Activated naive CD4-positive, alpha-beta T cell treated with anti-CD3 and anti-CD28 coated beads for 36 hours (primary cell): ENCODE data around the gene KRTAP10-3. TPM values are rescaled to one million over a fixed set of nuclear protein-coding genes. Genes with fewer than 3 reads are reported as not detected.
"Not testable (repeated sequence)": the region's sequence is repeated elsewhere in the genome, so short reads cannot be mapped to it uniquely, and the experiment has no call there.

Source experiments
- CTCF ChIA-PET: fragments of 350-600 bp; sonication (Branson Sonifier 250); formaldehyde crosslinking; loops from one replicate; lab custom pipeline; 2021; ENCODE audit warnings: antibody characterized with exemption; lab: Charles Lee
- DNase-seq: peaks from one replicate; pipeline ENCODE4 v3.0.0-alpha.2; 2020
- H3K27ac Mint-ChIP-seq: one replicate; pipeline ENCODE4 v1.8.0; 2021; ENCODE audit warnings: mild to moderate bottlenecking, mixed read lengths
- H3K27me3 Mint-ChIP-seq: one replicate; pipeline ENCODE4 v1.8.0; 2021; ENCODE audit warnings: low read depth, mixed read lengths
- H3K36me3 Mint-ChIP-seq: one replicate; pipeline ENCODE4 v1.8.0; 2021; ENCODE audit warnings: low read depth, mixed read lengths
- H3K4me1 Mint-ChIP-seq: one replicate; pipeline ENCODE4 v1.8.0; 2021; ENCODE audit warnings: low read depth, mixed read lengths
- H3K4me3 Mint-ChIP-seq: one replicate; pipeline ENCODE4 v1.8.0; 2021; ENCODE audit warnings: mild to moderate bottlenecking, moderate library complexity, mixed read lengths
- H3K9me3 Mint-ChIP-seq: one replicate; pipeline ENCODE4 v1.8.0; 2021; ENCODE audit warnings: mixed read lengths
- intact Hi-C: fragments of 100-400 bp; cut with micrococcal nuclease; formaldehyde crosslinking; loops from one replicate; pipeline ENCODE4 v1.15.1; 2023
- total RNA-seq, 2 experiments: library from RNA; stranded (reverse); gene quantifications; one replicate each; pipeline ENCODE4 v1.2.3, GENCODE V29; 2021

KRTAP10-3 gene
- total RNA-seq, 2 experiments from 2014 or later = not detected

DNA sequence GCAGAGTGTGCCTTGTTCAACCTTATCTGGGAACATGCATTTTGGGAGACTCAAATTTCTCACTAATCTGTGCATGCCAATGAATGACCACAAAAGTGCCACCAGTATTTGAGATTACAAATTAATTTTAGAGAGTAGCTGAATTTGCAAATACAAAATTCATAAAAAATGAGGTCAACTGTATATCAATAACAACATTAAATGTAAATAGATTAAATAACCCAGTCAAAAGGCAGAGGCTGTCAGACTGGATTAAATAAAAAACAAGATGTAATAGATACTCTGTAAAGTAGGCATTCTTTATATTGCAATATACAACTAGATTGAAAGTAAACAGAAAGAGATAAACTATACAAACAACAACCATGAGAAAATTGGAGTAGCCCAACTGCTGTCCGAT lies 5.5 kb upstream of the KRTAP10-3 start:
- Mint-ChIP-seq H3K4me3 (no peak overlapping the region), H3K36me3 (no peaks in the 10 kb centered on the region), H3K27me3 (no peaks in the 10 kb centered on the region), H3K9me3 (peaks cover 10% of the 10 kb centered on the region), H3K27ac (no peak overlapping the region), H3K4me1 (peaks cover 9% of the 10 kb centered on the region)
- DNase-seq = no peak
- CTCF ChIA-PET = no interaction called here
- intact Hi-C loops = no loop called here

DNA sequence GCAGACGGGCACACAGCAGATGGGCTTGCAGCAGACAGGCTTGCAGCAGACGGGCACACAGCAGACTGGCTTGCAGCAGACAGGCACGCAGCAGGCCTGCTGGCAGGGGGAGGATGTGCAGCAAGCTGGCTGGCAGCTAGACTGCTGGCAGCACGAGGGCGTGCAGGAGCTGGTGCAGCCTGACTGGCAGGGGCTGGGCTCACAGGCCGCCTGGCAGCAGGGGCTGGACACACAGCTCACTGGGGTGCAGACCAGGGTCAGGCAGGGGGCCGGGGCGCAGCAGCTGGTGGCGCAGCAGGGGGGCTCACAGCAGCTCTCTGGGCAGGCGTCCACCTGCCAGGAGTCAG lies 293 bp downstream of the KRTAP10-3 start:
- peaks cover 17% of the 10 kb centered on the region for H3K9me3 Mint-ChIP-seq
- H3K36me3 Mint-ChIP-seq, H3K4me3 Mint-ChIP-seq, intact Hi-C loops, H3K4me1 Mint-ChIP-seq, H3K27me3 Mint-ChIP-seq, DNase-seq, CTCF ChIA-PET, H3K27ac Mint-ChIP-seq: not testable (repeated sequence)

DNA sequence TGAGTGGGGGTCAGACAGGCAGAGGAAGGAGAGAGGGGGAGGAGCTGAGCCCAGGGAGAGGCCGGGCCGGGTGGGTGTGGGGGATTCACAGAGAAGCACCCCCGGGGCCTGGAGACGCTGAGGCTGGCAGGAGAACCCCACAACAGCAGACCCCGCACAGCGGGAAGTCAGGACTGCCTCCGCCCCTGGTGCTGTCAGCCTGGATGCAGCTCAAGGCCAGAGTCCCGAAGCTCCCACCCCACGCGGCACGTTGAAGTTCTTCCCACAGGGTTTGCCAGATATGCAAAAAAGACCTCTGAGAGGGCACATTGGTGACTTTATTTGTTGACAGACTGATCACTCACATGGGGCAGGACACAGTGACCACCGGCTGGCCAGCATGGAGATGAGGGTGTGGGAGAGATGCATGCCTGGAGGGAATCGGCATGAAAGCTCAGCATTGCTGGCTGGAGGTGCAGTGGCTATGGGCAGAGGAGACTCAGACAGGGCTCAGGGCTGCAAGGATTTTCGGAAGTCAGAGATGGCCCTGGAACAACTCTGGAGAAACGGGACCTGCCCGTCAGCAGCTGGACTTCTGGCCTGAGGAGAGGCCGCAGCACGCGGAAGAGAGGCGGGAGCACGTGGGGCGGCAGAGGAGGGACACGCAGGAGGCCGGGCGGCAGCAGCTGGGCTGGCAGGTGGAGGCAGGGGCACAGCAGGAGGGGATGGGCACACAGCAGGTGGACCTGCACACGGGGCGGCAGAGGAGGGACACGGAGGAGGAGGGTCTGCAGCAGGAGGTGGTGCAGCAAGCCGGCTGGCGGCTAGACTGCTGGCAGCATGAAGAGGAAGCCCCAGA lies 885 bp downstream of the KRTAP10-3 start:
- H3K9me3 Mint-ChIP-seq = peaks cover 18% of the 10 kb centered on the region
- no peaks in the 10 kb centered on the region for H3K27me3 Mint-ChIP-seq
- no peaks in the 10 kb centered on the region for H3K4me1 Mint-ChIP-seq
- CTCF ChIA-PET = no interaction called here
- DNase-seq = no peak
- intact Hi-C loops = no loop called here
- H3K27ac Mint-ChIP-seq = no peak overlapping the region
- no peaks in the 10 kb centered on the region for H3K36me3 Mint-ChIP-seq
- no peak overlapping the region for H3K4me3 Mint-ChIP-seq

DNA sequence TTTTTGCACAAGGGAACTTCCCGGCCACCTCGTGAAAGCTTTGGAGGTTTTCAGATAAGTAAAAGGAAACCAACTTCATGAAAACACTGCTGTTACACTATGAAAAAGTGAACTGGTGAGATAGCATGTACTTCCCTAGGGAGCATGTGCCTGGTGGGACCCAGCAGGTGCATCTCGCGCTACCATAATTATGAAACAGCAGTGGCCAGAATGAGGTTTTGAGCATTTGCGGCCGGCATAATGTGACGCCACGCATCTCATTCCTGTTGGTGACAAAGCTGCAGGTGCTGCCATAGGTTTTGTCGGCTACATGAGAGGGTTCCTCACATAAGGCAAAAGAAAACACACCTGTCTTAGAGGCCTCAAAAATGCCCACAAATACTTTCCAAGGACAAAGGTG lies 1.7 kb downstream of the KRTAP10-3 start:
- CTCF ChIA-PET = no interaction called here
- H3K9me3 Mint-ChIP-seq = peaks cover 13% of the 10 kb centered on the region
- no peaks in the 10 kb centered on the region for H3K4me1 Mint-ChIP-seq
- no peaks in the 10 kb centered on the region for H3K36me3 Mint-ChIP-seq
- H3K27me3 Mint-ChIP-seq = no peaks in the 10 kb centered on the region
- no peak overlapping the region for H3K27ac Mint-ChIP-seq
- no peak overlapping the region for H3K4me3 Mint-ChIP-seq
- no peak for DNase-seq
- intact Hi-C loops = no loop called here

DNA sequence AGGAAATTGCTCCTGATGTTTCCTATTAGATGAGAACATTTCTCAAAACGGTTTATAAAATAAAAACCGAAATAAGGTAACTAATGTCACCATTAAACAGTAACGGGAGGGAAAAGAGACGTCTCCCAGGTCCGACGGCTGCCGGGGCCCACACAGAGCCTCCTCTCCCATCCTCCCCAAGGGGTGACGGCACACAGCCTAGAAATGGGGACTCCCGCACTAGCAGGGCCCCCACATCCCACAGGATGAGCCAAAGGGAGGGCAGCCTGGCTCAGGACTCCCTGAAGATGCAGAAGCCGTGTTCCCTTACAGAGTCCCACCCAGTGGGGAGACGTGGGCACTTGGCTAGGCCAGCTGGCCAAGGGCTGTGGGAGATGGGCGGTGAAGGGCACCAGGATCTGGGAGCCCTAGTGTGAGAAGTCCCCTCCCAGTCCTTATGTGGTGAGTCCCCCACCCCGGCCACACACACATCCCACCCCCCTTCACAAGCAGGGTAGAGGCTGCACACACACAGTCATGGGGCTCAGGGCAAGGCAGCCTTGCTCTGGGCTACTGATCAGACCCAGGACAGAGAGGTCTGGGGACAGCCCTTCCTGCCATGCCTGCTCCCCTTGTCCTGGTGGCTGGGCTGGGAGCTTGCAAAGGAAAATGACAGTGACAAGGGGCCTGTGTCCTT lies 3.3 kb downstream of the KRTAP10-3 start:
- H3K27me3 Mint-ChIP-seq = no peaks in the 10 kb centered on the region
- H3K9me3 Mint-ChIP-seq = peaks cover 8% of the 10 kb centered on the region
- DNase-seq = no peak
- CTCF ChIA-PET = no interaction called here
- no peak overlapping the region for H3K4me3 Mint-ChIP-seq
- intact Hi-C loops = no loop called here
- H3K27ac Mint-ChIP-seq = no peak overlapping the region
- no peaks in the 10 kb centered on the region for H3K4me1 Mint-ChIP-seq
- H3K36me3 Mint-ChIP-seq = no peaks in the 10 kb centered on the region

DNA sequence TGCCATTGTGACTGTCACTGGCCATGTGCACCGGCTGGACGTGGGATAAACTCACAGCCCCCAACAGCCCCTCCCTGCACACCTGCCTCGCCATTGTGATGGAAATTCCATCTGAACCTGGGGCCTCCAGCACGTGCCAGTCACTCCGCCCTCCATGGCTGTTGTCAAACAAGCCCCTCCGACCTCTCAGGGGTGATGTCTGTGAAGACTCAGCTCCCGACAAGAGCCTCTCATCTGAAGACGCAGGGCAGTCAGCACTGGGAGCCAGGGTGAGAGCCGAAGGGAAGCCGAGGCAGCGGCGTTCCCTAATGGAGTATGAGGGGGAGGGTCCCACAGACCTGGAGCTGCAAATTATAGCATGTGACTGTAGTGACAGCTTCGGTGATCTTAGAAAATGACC lies 5.9 kb downstream of the KRTAP10-3 start:
- peaks cover 13% of the 10 kb centered on the region for H3K4me1 Mint-ChIP-seq
- CTCF ChIA-PET = no interaction called here
- DNase-seq = no peak
- intact Hi-C loops = no loop called here
- H3K27ac Mint-ChIP-seq = no peak overlapping the region
- H3K27me3 Mint-ChIP-seq = no peaks in the 10 kb centered on the region
- peaks cover 8% of the 10 kb centered on the region for H3K9me3 Mint-ChIP-seq
- peaks cover 3% of the 10 kb centered on the region for H3K36me3 Mint-ChIP-seq
- H3K4me3 Mint-ChIP-seq = no peak overlapping the region

DNA sequence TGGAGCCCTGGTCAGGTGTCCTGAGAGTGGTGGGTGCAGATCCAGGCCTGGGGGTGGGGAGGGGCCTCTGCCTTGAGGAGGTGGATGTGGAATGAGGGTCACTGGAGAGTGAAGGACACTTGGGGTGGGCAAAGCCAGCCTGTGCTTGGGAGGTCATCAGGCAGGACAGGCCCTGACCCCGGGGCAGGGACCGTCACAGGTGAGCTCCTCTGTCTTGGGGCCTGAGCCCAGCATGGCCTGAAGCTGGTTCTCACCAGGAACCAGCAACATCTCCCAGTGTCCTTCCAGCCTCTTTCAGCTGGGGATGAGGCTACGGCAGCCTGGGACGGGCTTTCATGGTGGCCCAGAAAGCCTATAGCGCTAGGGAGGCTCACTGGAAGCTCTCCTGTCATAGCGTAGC lies 6.5 kb downstream of the KRTAP10-3 start:
- Mint-ChIP-seq H3K4me3 (no peak overlapping the region), H3K4me1 (peaks cover 19% of the 10 kb centered on the region), H3K27ac (no peak overlapping the region), H3K9me3 (peaks cover 13% of the 10 kb centered on the region), H3K27me3 (no peaks in the 10 kb centered on the region), H3K36me3 (peaks cover 8% of the 10 kb centered on the region)
- DNase-seq = no peak
- CTCF ChIA-PET = no interaction called here
- intact Hi-C loops = no loop called here

DNA sequence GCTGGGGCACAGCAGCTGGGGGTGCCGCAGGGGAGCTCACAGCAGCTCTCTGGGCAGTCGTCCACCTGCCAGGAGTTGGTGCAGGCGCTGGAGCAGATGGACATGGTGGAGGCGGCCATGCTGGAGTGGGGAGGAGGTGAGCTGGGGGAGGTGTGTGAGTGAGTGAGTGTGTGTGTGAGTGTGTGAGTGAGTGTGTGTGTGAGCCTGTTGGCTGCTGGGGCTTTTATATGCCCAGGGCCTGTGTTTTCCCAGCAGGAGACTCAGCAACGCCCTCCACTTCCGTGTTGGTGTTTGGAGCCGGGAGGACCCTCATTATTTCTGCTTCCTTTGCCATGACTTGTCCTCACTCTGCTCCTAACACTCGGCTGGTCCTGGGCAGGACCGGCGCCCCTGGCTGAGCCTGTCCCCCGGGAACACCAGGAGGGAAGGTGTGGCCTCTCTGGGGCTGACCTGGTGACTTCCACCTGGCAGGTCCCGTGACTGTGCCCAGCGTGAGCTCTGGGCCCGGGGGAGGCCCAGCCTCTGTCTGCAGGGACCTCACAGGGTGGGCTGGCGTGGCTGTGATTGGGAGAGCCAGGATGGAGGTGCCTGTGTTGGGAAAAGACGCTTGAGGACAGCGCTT lies 7.1 kb downstream of the KRTAP10-3 start, which contains the start of gene KRTAP10-2:
Gene KRTAP10-2, minus strand, starts transcription at position 166 of the 622 bp plus-strand sequence. Its CDS starts 47 bp downstream, at position 119.
- H3K27me3 Mint-ChIP-seq = no peaks in the 10 kb centered on the region
- H3K4me3 Mint-ChIP-seq = no peak within 1 kb of the TSS
- H3K36me3 Mint-ChIP-seq = peaks cover 14% of the 10 kb centered on the region
- intact Hi-C loops = loop anchor here (2.0 kb wide), 1 partner anchor 77 kb away; no protein-coding TSS in a partner anchor
- H3K9me3 Mint-ChIP-seq = peaks cover 20% of the 10 kb centered on the region
- CTCF ChIA-PET = no interaction called here
- peaks cover 25% of the 10 kb centered on the region for H3K4me1 Mint-ChIP-seq
- no peak for DNase-seq
- H3K27ac Mint-ChIP-seq = no peak within 1 kb of the TSS

DNA sequence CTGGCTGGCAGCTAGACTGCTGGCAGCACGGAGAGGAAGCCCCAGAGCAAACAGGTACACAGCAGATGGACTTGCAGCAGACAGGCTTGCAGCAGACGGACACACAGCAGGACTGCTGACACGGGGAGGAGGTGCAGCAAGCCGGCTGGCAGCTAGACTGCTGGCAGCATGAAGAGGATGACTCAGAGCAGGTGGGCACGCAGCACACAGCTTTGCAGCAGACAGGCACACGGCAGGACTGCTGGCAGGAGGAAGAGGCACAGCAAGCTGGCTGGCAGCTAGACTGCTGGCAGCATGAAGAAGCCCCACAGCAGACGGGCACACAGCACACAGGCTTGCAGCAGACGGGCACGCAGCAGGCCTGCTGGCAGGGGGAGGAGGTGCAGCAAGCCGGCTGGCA lies 7.8 kb downstream of the KRTAP10-3 start:
- H3K27ac Mint-ChIP-seq = no peak overlapping the region
- intact Hi-C loops = loop anchor here (2.0 kb wide), 1 partner anchor 78 kb away; no protein-coding TSS in a partner anchor
- H3K4me1 Mint-ChIP-seq = peaks cover 25% of the 10 kb centered on the region
- no peak for DNase-seq
- H3K4me3 Mint-ChIP-seq = no peak overlapping the region
- no peaks in the 10 kb centered on the region for H3K27me3 Mint-ChIP-seq
- H3K36me3 Mint-ChIP-seq = peaks cover 15% of the 10 kb centered on the region
- peaks cover 20% of the 10 kb centered on the region for H3K9me3 Mint-ChIP-seq
- CTCF ChIA-PET = no interaction called here

DNA sequence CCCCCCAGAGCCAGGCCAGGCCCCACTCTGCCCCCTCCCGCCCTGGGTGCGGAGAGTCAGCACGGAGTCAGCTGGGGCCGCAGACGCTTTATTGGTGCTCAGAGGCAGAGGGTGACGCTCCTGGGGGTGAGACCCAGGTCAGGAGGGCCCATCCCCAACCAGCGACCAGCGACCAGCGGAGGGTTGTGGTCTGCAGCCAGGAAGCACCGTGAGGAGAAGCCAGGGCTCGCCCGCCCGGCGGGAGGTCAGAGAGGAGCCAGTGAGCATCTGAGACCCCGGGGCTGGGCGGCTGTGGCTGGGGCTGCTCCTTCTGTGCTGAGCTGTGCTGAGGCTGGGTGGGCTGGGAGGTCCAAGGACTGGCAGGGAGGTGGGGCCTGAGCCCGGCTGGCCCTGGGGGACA lies 8.3 kb downstream of the KRTAP10-3 start:
- not testable (repeated sequence) for H3K27me3 Mint-ChIP-seq, H3K4me3 Mint-ChIP-seq, DNase-seq, H3K27ac Mint-ChIP-seq
- peaks cover 21% of the 10 kb centered on the region for H3K9me3 Mint-ChIP-seq
- peaks cover 15% of the 10 kb centered on the region for H3K36me3 Mint-ChIP-seq
- peaks cover 25% of the 10 kb centered on the region for H3K4me1 Mint-ChIP-seq
- intact Hi-C loops = loop anchor here (2.0 kb wide), 1 partner anchor 79 kb away; no protein-coding TSS in a partner anchor
- CTCF ChIA-PET = interaction anchor here (0.6 kb wide), 1 partner anchor 213 kb away, joined by 3 read pairs; no protein-coding TSS in a partner anchor

DNA sequence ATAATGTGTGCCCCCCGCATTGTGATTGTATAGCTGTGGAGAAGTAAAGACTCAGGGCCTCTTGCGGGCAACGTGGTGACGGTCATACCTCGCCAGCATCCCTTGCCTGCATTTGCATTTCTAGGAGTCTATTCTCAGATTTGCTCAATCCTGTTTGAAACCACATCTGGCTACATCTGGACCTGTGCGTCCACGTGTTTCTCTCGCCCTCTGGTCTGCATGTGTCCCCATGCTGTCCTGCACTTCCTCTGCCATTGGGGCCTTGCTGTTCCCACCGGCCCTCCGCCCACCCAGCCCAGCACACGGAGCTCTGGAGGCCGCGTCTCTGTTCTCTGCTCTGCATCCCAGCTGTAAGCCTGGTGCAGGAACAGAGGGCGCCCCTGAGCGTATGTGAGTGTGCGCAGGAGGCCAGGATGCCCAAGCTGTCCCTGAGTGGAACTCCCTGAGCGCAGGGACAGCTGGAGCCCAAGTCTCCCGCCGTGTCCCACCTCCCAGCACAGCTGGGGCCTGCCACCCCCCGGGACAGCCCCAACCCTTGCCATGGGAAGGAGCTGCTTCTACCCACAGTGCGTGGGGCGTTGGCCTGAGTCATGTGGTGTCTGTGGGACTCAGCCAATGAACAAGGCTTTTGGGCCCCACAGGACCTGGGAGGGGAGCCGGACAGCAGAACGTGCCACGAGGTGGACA lies 8.9 kb downstream of the KRTAP10-3 start:
- Mint-ChIP-seq H3K27me3 (no peaks in the 10 kb centered on the region), H3K9me3 (peaks cover 20% of the 10 kb centered on the region), H3K27ac (no peak overlapping the region), H3K4me1 (peaks cover 25% of the 10 kb centered on the region), H3K4me3 (no peak overlapping the region), H3K36me3 (peaks cover 15% of the 10 kb centered on the region)
- intact Hi-C loops = loop anchor here (2.0 kb wide), 1 partner anchor 79 kb away; no protein-coding TSS in a partner anchor
- CTCF ChIA-PET = interaction anchor here (0.6 kb wide), 1 partner anchor 214 kb away, joined by 3 read pairs; no protein-coding TSS in a partner anchor
- DNase-seq = no peak

DNA sequence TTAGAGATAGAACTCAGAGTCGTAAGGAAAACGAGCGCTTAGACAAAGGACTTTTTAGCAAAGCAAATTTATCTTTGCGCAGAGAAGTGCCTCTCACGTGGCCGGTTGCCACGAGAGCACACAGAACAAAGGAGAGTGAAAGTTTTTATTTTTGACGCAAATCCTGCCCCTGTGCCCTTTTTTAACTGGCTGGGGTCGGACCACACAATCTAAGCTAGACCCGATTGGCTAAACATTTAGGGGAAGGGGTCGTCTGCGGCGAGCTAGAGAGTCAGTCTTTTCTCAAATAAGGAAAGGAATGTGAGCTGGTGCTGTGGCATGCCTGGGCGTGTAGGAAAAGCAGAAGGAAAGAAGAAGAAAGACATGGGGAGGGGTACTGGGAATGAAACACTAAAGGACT lies 9.7 kb downstream of the KRTAP10-3 start:
- CTCF ChIA-PET = no interaction called here
- Mint-ChIP-seq H3K27ac (no peak overlapping the region), H3K27me3 (no peaks in the 10 kb centered on the region)

More for the DNA sequence above, 9.7 kb downstream of the KRTAP10-3 start:
- intact Hi-C loops = no loop called here
- Mint-ChIP-seq H3K9me3 (peaks cover 18% of the 10 kb centered on the region), H3K4me3 (no peak overlapping the region), H3K36me3 (peaks cover 15% of the 10 kb centered on the region), H3K4me1 (peaks cover 25% of the 10 kb centered on the region)
- no peak for DNase-seq
